ENCODE data around the gene ULK4. TPM values are rescaled to one million over a fixed set of nuclear protein-coding genes. Genes with fewer than 3 reads are reported as not detected.

ULK4 gene
- total RNA-seq, 1 experiment from 2014 or later, result 7.3 TPM

GRCh38 chr3:41222012-41222411, 739.9 kb downstream of the ULK4 start:
- no peak for DNase-seq (ENCODE audit: low read depth)
- in situ Hi-C loops (cut with HindIII; ENCODE audit: low pct_unique_long_range_greater_than_20kb, low sequenced_read_pairs), result no loop called here

- in situ Hi-C loops (cut with HindIII; ENCODE audit: low pct_unique_long_range_greater_than_20kb, low sequenced_read_pairs), result no loop called here
- DNase-seq (ENCODE audit: low read depth), result no peak
Measured at GRCh38 chr3:41220906-41221677, 740.8 kb downstream of the ULK4 start.

GRCh38 chr3:41219424-41219823, 742.5 kb downstream of the ULK4 start:
- in situ Hi-C loops (cut with HindIII; ENCODE audit: low pct_unique_long_range_greater_than_20kb, low sequenced_read_pairs), result no loop called here
- DNase-seq (ENCODE audit: low read depth), result no peak

GRCh38 chr3:41216993-41217392, 744.9 kb downstream of the ULK4 start:
- in situ Hi-C loops (cut with HindIII; ENCODE audit: low pct_unique_long_range_greater_than_20kb, low sequenced_read_pairs), result no loop called here
- peak; percentile 14 for DNase-seq (ENCODE audit: low read depth)

- in situ Hi-C loops (cut with HindIII; ENCODE audit: low pct_unique_long_range_greater_than_20kb, low sequenced_read_pairs), result no loop called here
- DNase-seq (ENCODE audit: low read depth), result no peak
Measured at GRCh38 chr3:41216422-41216821, 745.5 kb downstream of the ULK4 start.

GRCh38 chr3:41213588-41213987, 748.3 kb downstream of the ULK4 start:
- in situ Hi-C loops (cut with HindIII; ENCODE audit: low pct_unique_long_range_greater_than_20kb, low sequenced_read_pairs), result no loop called here
- DNase-seq (ENCODE audit: low read depth), result no peak

GRCh38 chr3:41212088-41212487, 749.8 kb downstream of the ULK4 start:
- no peak for DNase-seq (ENCODE audit: low read depth)
- in situ Hi-C loops (cut with HindIII; ENCODE audit: low pct_unique_long_range_greater_than_20kb, low sequenced_read_pairs), result no loop called here

GRCh38 chr3:41210966-41211365, 750.9 kb downstream of the ULK4 start:
- DNase-seq (ENCODE audit: low read depth), result no peak
- in situ Hi-C loops (cut with HindIII; ENCODE audit: low pct_unique_long_range_greater_than_20kb, low sequenced_read_pairs), result no loop called here

GRCh38 chr3:41209646-41210045, 752.3 kb downstream of the ULK4 start:
- in situ Hi-C loops (cut with HindIII; ENCODE audit: low pct_unique_long_range_greater_than_20kb, low sequenced_read_pairs), result no loop called here

GRCh38 chr3:41208507-41209220, 753.2 kb downstream of the ULK4 start:
- DNase-seq (ENCODE audit: low read depth), result no peak
- in situ Hi-C loops (cut with HindIII; ENCODE audit: low pct_unique_long_range_greater_than_20kb, low sequenced_read_pairs), result no loop called here

More at GRCh38 chr3:41209646-41210045, 752.3 kb downstream of the ULK4 start:
- no peak for DNase-seq (ENCODE audit: low read depth)

- in situ Hi-C loops (cut with HindIII; ENCODE audit: low pct_unique_long_range_greater_than_20kb, low sequenced_read_pairs), result no loop called here
Measured at GRCh38 chr3:41207355-41207754, 754.5 kb downstream of the ULK4 start.

GRCh38 chr3:41205591-41205990, 756.3 kb downstream of the ULK4 start:
- in situ Hi-C loops (cut with HindIII; ENCODE audit: low pct_unique_long_range_greater_than_20kb, low sequenced_read_pairs), result no loop called here
- DNase-seq (ENCODE audit: low read depth), result no peak

More at GRCh38 chr3:41207355-41207754, 754.5 kb downstream of the ULK4 start:
- DNase-seq (ENCODE audit: low read depth), result no peak

- no peak for DNase-seq (ENCODE audit: low read depth)
- in situ Hi-C loops (cut with HindIII; ENCODE audit: low pct_unique_long_range_greater_than_20kb, low sequenced_read_pairs), result no loop called here
Measured at GRCh38 chr3:41204369-41204768, 757.5 kb downstream of the ULK4 start.

- in situ Hi-C loops (cut with HindIII; ENCODE audit: low pct_unique_long_range_greater_than_20kb, low sequenced_read_pairs), result no loop called here
- DNase-seq (ENCODE audit: low read depth), result peak; percentile 60
Measured at GRCh38 chr3:41202834-41203345, 759.0 kb downstream of the ULK4 start.

GRCh38 chr3:41202075-41202833, 759.6 kb downstream of the ULK4 start:
- in situ Hi-C loops (cut with HindIII; ENCODE audit: low pct_unique_long_range_greater_than_20kb, low sequenced_read_pairs), result no loop called here
- DNase-seq (ENCODE audit: low read depth), result no peak

GRCh38 chr3:41200669-41201021, 761.3 kb downstream of the ULK4 start:
- in situ Hi-C loops (cut with HindIII; ENCODE audit: low pct_unique_long_range_greater_than_20kb, low sequenced_read_pairs), result no loop called here
- peak; percentile 32 for DNase-seq (ENCODE audit: low read depth)

GRCh38 chr3:41199866-41200668, 761.8 kb downstream of the ULK4 start:
- in situ Hi-C loops (cut with HindIII; ENCODE audit: low pct_unique_long_range_greater_than_20kb, low sequenced_read_pairs), result no loop called here
- DNase-seq (ENCODE audit: low read depth), result peak; percentile 38
